OCI-LY7 (cell line): Measurements from ENCODE around the gene KCNMA1. TPM values are rescaled to one million over a fixed set of nuclear protein-coding genes. Genes with fewer than 3 reads are reported as not detected.

Source experiments
- BruUV-seq: library from RNA; stranded (reverse); fragments of 400-500 nt; replicated peaks from 2 replicates; lab custom pipeline; 2021; lab: Mats Ljungman, UMichigan
- CTCF ChIA-PET: fragments of 300-600 bp; sonication (Branson Sonifier 250); formaldehyde crosslinking; loops from one replicate; lab custom pipeline; 2022; ENCODE audit warnings: antibody characterized with exemption; ENCODE audit not compliant: unreplicated experiment; lab: Charles Lee
- POLR2A ChIA-PET: fragments of 300-600 bp; sonication (Branson Sonifier 250); formaldehyde crosslinking; loops from one replicate; lab custom pipeline; 2022; ENCODE audit warnings: antibody characterized with exemption; lab: Charles Lee
- DNase-seq: peaks from one replicate; pipeline ENCODE4 v3.0.0-alpha.2; 2015; ENCODE audit warnings: low spot score
- H2AFZ ChIP-seq: fragments of 200-600 bp; sonication (generic), shearing (Covaris generic); 2 replicates; pipeline ENCODE4 v1.6.1; 2014; ENCODE audit warnings: mild to moderate bottlenecking, antibody characterized with exemption, low read length, moderate library complexity
- H3K27ac ChIP-seq: fragments of 200-600 bp; sonication (generic); 2 replicates; pipeline ENCODE4 v1.5.1; 2014; ENCODE audit warnings: mixed run types, low read depth, mild to moderate bottlenecking, moderate library complexity, low read length, inconsistent platforms; ENCODE audit not compliant: poor library complexity, severe bottlenecking
- H3K36me3 ChIP-seq: fragments of 200-600 bp; sonication (generic); 2 replicates; pipeline ENCODE4 v1.6.1; 2014; ENCODE audit warnings: mild to moderate bottlenecking, antibody characterized with exemption, low read length, moderate library complexity, mixed read lengths; ENCODE audit not compliant: insufficient read depth
- H3K4me1 ChIP-seq: fragments of 200-600 bp; sonication (generic); 2 replicates; pipeline ENCODE4 v1.5.1; 2014; ENCODE audit warnings: mild to moderate bottlenecking, low read length; ENCODE audit not compliant: insufficient read depth, poor library complexity, severe bottlenecking
- H3K4me2 ChIP-seq: fragments of 200-600 bp; sonication (generic); 2 replicates; pipeline ENCODE4 v1.6.1; 2014; ENCODE audit warnings: mild to moderate bottlenecking, low read length
- H3K4me3 ChIP-seq: fragments of 200-600 bp; sonication (generic); 2 replicates; pipeline ENCODE4 v1.5.1; 2014; ENCODE audit warnings: mild to moderate bottlenecking, low read depth, low read length; ENCODE audit not compliant: poor library complexity, severe bottlenecking
- H3K79me2 ChIP-seq: fragments of 200-600 bp; sonication (generic); 2 replicates; pipeline ENCODE4 v1.6.1; 2016; ENCODE audit warnings: low read depth, mild to moderate bottlenecking, low read length, moderate library complexity, mixed read lengths; ENCODE audit not compliant: insufficient read depth
- H3K9me2 ChIP-seq: fragments of 200-600 bp; sonication (generic); 2 replicates; pipeline ENCODE4 v1.6.1; 2016; ENCODE audit warnings: mild to moderate bottlenecking, low read length, mixed read lengths; ENCODE audit not compliant: insufficient read depth
- H3K9me3 ChIP-seq: fragments of 200-600 bp; sonication (generic); 2 replicates; pipeline ENCODE4 v1.6.1; 2014; ENCODE audit warnings: mild to moderate bottlenecking, mixed run types, low read length, mixed read lengths
- H4K20me1 ChIP-seq: fragments of 200-600 bp; sonication (generic); 2 replicates; pipeline ENCODE4 v1.6.1; 2014; ENCODE audit warnings: mild to moderate bottlenecking, antibody characterized with exemption, low read length, moderate library complexity, mixed read lengths; ENCODE audit not compliant: insufficient read depth
- EZH2phosphoT487 ChIP-seq: fragments of 200-600 bp; sonication (generic); IDR thresholded peaks from 2 replicates; pipeline ENCODE4 v1.6.1; 2018; ENCODE audit warnings: low read depth, borderline replicate concordance, mild to moderate bottlenecking, mixed run types, antibody characterized with exemption, low read length, moderate library complexity, mixed read lengths
- intact Hi-C: fragments of 100-400 bp; cut with micrococcal nuclease; formaldehyde crosslinking; loops from one replicate; pipeline ENCODE4 v1.10.0; 2022; ENCODE audit not compliant: unreplicated experiment
- total RNA-seq, 2 experiments: library from RNA; depleted of rRNA in 1 of 2; stranded (reverse); fragments of >200 nt in 1 of 2; shearing (Covaris generic) in 1 of 2; gene quantifications; 2 replicates each; pipeline ENCODE4 v1.2.3, GENCODE V29; 2014 to 2022
- TF ChIP-seq, protein P1 (sequence below): fragments of 200-600 bp; sonication (generic); conservative IDR thresholded peaks from 2 replicates; pipeline ENCODE4 v1.5.1; 2014; ENCODE audit warnings: mild to moderate bottlenecking, antibody characterized with exemption, low read length, moderate library complexity, mixed read lengths

Gene KCNMA1
- total RNA-seq, 2 experiments from 2014 or later, result not detected

DNA sequence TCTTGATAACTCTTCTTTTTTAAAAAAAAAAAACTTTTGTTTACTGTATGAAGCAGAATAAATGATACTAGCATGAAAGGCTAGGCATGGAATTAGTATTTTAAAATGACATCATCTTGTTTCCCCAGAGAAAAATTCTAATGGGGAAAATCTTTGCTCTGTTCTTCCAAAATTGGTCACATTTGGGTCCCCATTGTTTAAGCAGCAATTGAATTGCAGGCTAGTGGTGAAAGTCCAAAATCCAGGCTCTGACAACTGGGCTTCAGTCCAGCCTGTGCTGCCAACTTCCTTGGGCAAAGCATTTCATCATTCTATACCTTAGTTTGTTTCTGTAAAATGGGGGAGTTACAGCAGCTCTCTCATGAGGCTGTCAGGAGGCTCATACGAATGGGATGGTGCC, 726.4 kb downstream of the KCNMA1 start:
- no TSS peak for BruUV-seq

DNA sequence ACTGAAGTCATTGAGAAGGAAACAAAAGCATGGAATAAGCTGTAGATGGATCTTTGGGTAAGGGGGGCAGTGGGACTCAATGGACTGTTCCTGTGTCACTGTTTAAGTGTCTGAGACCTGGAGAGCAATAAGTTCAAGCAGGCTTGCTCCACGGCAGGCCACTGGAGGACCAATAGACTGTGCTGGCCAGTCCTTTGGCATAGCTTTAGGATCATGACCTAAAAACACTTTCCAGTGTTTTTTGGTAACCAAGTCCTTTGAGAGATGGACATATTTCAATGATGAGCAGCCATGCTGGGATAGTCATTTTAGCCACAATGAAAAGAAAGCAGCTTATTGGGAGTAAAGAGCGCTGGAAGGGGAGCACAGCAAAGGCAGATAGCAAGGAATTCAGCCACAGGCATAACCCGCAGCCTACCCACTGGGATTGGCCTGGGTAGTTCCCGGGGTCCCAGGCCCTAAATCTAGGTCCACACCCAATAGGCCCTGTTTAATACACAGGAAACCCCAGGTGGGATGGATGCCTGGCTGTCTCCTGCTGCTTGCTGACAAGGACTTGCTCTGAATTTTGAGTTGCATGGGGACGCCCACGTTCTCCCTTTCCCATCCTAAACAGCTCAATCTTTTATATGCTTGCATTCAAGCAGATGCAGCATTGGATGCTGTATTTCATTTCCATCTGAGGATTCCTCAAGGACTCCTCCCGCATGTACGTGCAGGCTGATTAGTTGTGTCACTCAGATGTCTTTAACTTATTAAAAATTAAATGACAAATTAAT, 727.2 kb downstream of the KCNMA1 start:
- H3K9me2 ChIP-seq, result no peaks in the 10 kb centered on the region
- no TSS peak for BruUV-seq
- no peaks in the 10 kb centered on the region for H3K36me3 ChIP-seq
- intact Hi-C loops, result no loop called here
- H3K4me1 ChIP-seq, result no peaks in the 10 kb centered on the region
- POLR2A ChIA-PET, result no interaction called here
- DNase-seq, result no peak
- TF ChIP-seq EZH2phosphoT487, result no peak
- CTCF ChIA-PET, result interaction anchor here (0.5 kb wide), 1 partner anchor 1209 kb away, joined by 3 read pairs; no protein-coding TSS in a partner anchor
- no peak overlapping the region for H3K27ac ChIP-seq
- no peak overlapping the region for H3K4me3 ChIP-seq
- no peaks in the 10 kb centered on the region for H4K20me1 ChIP-seq
- H3K9me3 ChIP-seq, result no peaks in the 10 kb centered on the region
- no peak overlapping the region for H3K4me2 ChIP-seq
- no peaks in the 10 kb centered on the region for H3K79me2 ChIP-seq
- H2AFZ ChIP-seq, result no peak overlapping the region

More for the DNA sequence above, 726.4 kb downstream of the KCNMA1 start:
- DNase-seq, result no peak
- Histone ChIP-seq H3K36me3 (no peaks in the 10 kb centered on the region), H3K9me2 (no peaks in the 10 kb centered on the region), H3K4me2 (no peak overlapping the region), H3K79me2 (no peaks in the 10 kb centered on the region), H3K4me1 (no peaks in the 10 kb centered on the region), H4K20me1 (no peaks in the 10 kb centered on the region), H3K4me3 (no peak overlapping the region), H2AFZ (no peak overlapping the region), H3K27ac (no peak overlapping the region), H3K9me3 (no peaks in the 10 kb centered on the region)
- intact Hi-C loops, result no loop called here
- POLR2A ChIA-PET, result no interaction called here
- CTCF ChIA-PET, result no interaction called here
- TF ChIP-seq, protein P1, sequence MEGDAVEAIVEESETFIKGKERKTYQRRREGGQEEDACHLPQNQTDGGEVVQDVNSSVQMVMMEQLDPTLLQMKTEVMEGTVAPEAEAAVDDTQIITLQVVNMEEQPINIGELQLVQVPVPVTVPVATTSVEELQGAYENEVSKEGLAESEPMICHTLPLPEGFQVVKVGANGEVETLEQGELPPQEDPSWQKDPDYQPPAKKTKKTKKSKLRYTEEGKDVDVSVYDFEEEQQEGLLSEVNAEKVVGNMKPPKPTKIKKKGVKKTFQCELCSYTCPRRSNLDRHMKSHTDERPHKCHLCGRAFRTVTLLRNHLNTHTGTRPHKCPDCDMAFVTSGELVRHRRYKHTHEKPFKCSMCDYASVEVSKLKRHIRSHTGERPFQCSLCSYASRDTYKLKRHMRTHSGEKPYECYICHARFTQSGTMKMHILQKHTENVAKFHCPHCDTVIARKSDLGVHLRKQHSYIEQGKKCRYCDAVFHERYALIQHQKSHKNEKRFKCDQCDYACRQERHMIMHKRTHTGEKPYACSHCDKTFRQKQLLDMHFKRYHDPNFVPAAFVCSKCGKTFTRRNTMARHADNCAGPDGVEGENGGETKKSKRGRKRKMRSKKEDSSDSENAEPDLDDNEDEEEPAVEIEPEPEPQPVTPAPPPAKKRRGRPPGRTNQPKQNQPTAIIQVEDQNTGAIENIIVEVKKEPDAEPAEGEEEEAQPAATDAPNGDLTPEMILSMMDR, result no peak
- no peak for TF ChIP-seq EZH2phosphoT487

DNA sequence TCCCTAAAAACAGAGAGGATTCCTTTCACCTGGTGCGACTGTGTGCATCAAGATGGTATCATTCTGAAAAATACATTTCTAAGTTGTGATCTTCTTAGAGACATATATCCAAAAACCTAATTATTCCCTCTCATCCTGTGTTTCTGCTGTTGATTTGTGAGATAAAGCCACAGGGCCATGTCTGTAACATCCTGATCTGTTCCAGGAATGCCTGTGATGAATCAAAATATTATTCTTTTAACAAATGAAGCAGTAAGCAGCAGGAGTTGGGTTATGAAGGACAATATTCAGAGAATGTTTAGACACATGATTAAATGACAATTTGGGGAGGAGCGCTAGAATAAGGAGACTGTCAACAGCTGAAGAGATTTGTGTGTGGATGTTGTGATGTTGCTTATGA, 731.4 kb downstream of the KCNMA1 start:
- Histone ChIP-seq H3K4me2 (no peak overlapping the region), H3K4me1 (no peaks in the 10 kb centered on the region), H3K9me3 (no peaks in the 10 kb centered on the region), H3K4me3 (no peak overlapping the region), H3K36me3 (no peaks in the 10 kb centered on the region), H3K79me2 (no peaks in the 10 kb centered on the region), H4K20me1 (no peaks in the 10 kb centered on the region), H2AFZ (no peak overlapping the region), H3K9me2 (no peaks in the 10 kb centered on the region), H3K27ac (no peak overlapping the region)
- intact Hi-C loops, result no loop called here
- no peak for TF ChIP-seq EZH2phosphoT487
- TF ChIP-seq, protein P1, result no peak
- no peak for DNase-seq
- CTCF ChIA-PET, result no interaction called here
- BruUV-seq, result no TSS peak
- POLR2A ChIA-PET, result no interaction called here
